Stomach (tissue), 4 donors: ENCODE measurements around the gene PARP1.

Experiments used
- EP300 ChIP-seq: sonication (generic); formaldehyde crosslinking; IDR thresholded peaks from one replicate; pipeline ENCODE4 v1.6.1; 2017; ENCODE audit warnings: antibody characterized with exemption
- POLR2A ChIP-seq, 4 donors: fragments of 450-650 bp; IDR thresholded peaks; one replicate each; pipeline ENCODE4 v1.6.1; 2016; ENCODE audit warnings: antibody characterized with exemption in 4 of 4, control low read depth in 2 of 4, mild to moderate bottlenecking in 1 of 4, moderate library complexity in 1 of 4
- POLR2AphosphoS5 ChIP-seq, 3 donors: sonication (generic); formaldehyde crosslinking; IDR thresholded peaks; one replicate each; pipeline ENCODE4 v1.6.1; 2016; ENCODE audit warnings: antibody characterized with exemption in 3 of 3
- TF ChIP-seq, protein P1 (sequence below), 7 experiments: fragments of 450-650 bp in 4 of 7; fragments of 200-600 bp in 3 of 7; sonication (generic) in 3 of 7; IDR thresholded peaks; one replicate each; pipeline ENCODE4 v1.5.1; 2016 to 2019; ENCODE audit warnings: antibody characterized with exemption in 7 of 7, control low read depth in 2 of 7, mild to moderate bottlenecking in 1 of 7

DNA sequence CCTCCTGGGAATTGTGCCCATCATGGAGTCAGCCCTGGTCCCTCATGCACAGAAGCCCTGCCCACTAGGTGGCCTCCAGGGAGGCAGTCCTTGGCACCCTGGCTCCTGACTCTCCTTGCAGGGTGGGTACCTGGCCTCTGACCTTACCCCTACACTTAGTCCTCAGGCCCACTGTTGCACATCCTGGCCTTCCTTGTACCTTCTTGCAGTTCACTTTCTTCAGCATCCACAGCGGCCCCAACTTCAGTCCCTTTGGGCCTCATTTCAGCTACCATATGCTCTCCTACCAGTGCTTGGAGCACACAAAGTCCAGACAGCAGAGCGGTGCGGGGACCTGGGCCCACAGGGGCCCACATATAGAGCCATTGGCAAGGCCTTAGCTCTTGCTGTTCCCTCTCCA, 19.2 kb upstream of the PARP1 start:
- TF ChIP-seq POLR2A (IDR thresholded peaks at IDR 0.05) (no peak), POLR2AphosphoS5 (IDR thresholded peaks at IDR 0.05) (no peak), EP300 (no peak)
- TF ChIP-seq, protein P1, sequence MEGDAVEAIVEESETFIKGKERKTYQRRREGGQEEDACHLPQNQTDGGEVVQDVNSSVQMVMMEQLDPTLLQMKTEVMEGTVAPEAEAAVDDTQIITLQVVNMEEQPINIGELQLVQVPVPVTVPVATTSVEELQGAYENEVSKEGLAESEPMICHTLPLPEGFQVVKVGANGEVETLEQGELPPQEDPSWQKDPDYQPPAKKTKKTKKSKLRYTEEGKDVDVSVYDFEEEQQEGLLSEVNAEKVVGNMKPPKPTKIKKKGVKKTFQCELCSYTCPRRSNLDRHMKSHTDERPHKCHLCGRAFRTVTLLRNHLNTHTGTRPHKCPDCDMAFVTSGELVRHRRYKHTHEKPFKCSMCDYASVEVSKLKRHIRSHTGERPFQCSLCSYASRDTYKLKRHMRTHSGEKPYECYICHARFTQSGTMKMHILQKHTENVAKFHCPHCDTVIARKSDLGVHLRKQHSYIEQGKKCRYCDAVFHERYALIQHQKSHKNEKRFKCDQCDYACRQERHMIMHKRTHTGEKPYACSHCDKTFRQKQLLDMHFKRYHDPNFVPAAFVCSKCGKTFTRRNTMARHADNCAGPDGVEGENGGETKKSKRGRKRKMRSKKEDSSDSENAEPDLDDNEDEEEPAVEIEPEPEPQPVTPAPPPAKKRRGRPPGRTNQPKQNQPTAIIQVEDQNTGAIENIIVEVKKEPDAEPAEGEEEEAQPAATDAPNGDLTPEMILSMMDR (IDR thresholded peaks at IDR 0.05): no peak
